Measurements from ENCODE around the gene MAML2.

The MAML2 gene

DNA sequence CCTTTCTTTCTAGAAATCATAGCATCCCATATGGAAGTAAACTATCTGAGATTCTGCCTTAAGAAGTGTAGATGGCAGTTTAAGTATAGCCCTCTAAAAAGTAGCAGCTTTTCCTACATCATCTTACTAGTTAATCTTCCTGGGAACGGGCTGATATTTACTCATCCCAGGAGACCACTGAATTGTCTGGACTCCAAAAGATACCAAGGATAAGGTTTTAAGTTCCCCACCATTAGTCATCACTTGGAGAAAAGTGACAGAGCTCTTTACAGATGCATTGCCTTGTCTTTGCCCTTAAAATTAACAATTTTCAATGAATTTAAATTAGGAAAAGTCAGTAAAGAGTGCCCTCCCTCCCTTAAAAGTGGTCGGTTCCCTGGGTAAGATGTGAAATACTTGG is 129.5 kb downstream of the MAML2 start:
- DNase-seq (ENCODE audit: insufficient read length, low spot score) (no peak), FAIRE-seq (no peak)
- TF ChIP-seq, protein P1, sequence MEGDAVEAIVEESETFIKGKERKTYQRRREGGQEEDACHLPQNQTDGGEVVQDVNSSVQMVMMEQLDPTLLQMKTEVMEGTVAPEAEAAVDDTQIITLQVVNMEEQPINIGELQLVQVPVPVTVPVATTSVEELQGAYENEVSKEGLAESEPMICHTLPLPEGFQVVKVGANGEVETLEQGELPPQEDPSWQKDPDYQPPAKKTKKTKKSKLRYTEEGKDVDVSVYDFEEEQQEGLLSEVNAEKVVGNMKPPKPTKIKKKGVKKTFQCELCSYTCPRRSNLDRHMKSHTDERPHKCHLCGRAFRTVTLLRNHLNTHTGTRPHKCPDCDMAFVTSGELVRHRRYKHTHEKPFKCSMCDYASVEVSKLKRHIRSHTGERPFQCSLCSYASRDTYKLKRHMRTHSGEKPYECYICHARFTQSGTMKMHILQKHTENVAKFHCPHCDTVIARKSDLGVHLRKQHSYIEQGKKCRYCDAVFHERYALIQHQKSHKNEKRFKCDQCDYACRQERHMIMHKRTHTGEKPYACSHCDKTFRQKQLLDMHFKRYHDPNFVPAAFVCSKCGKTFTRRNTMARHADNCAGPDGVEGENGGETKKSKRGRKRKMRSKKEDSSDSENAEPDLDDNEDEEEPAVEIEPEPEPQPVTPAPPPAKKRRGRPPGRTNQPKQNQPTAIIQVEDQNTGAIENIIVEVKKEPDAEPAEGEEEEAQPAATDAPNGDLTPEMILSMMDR (IDR thresholded peaks at IDR 0.05; ENCODE audit: insufficient read depth, missing control alignments), result no peak

DNA sequence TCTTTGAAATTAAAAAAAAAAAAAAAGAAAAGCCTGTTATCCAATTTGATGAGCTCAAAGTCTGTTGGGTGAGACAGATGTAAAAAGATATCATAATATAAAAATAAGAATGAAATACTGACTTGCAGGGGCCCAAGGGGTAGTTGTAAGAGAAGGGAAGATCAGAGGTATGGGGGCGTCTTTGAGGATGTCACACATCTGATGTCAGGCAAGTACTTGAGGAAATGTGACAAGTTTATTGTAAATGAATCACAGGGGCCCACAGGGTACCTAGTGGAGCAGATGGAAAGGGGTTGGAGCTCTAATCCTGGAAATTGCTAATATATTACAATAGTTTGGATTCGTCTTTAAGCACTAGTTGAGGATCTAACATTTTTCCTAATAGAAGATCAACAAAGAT is 131.6 kb downstream of the MAML2 start:
- TF ChIP-seq, protein P1 (IDR thresholded peaks at IDR 0.05; ENCODE audit: insufficient read depth, missing control alignments), result no peak
- no peak for FAIRE-seq
- DNase-seq (ENCODE audit: insufficient read length, low spot score), result no peak

DNA sequence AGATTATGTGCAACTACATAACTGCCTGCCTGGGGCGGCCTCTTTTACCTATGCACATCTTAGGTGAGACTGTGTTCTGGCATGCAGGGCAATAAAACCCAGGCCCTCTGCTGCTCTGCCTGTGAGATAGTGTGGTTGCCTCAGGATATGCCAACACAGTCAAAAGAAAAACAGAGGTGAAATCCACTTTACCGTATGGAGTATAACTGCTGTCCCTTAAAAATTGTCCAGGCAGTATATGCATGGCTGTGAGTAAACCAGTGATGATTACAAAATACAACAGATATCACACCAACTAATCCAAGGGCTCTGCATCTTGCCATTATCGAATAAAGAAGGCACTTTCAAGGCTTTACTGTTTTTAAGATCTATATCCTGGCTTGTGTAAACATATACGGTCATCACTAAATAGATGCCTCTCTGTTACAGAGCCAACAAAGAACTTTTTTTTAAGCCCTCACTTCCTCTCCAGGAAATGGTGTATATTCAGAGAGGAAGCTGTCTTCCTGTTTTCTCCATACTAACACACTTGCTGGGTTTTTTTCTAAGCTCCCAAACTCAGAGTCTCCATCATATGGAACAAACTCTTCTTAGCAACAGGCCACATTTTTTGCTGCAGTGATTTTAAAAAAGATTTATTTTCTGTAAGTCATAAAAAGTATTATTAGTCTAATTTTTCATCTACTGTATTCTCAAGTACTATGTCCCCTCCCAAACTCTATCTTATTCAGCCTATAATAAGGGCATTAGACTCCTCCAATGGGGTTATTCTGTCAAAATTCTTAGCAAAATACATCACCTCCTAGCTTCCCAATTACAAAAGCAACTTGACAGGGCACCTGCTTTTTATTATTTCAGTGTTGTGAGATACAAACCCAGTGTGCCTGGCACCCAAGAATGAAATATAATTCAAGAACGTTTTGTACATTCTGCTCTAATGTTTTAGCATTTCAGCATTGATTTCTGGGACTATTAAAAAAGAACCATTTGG is 135.2 kb downstream of the MAML2 start:
- no peak for DNase-seq (ENCODE audit: insufficient read length, low spot score)
- no peak for FAIRE-seq
- TF ChIP-seq, protein P1 (IDR thresholded peaks at IDR 0.05; ENCODE audit: insufficient read depth, missing control alignments), result no peak

DNA sequence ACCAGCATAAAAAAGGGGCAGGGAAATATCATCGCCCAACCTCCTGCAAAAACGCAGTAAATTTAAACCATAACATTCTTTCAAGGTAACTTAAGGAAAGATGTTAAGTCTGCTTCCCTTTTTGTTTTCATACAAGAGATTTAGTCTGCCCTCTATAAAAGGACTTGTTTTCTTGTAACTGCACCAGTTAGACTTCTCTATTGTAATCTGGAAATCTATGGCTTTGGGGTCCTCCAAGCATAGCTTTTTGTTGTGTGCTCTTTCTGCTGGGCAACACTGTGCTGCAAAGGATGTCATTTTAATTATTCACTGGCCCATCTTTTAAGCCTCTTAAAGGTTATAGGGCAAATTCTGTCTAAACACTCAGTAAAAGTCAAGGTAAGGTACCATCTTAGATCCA is 136.0 kb downstream of the MAML2 start:
- TF ChIP-seq, protein P1 (IDR thresholded peaks at IDR 0.05; ENCODE audit: insufficient read depth, missing control alignments), result no peak
- no peak for FAIRE-seq
- no peak for DNase-seq (ENCODE audit: insufficient read length, low spot score)

DNA sequence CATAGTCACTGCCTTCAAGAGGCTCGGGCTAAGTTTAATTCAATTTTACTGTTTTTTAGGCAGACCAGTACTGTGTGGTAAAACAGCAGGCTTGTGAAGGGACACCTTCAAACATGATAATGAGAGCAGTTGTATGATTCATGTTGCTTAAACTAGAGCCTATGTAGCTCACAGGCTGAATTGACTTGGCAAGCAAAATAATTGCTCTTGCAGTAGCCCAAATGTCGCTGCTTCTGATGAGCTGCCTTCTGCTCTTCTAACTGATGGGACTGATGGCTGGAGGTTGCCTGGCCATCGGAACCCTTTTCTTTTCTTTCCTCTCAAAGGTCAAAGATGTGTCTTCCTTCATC is 137.6 kb downstream of the MAML2 start:
- DNase-seq (ENCODE audit: insufficient read length, low spot score), result no peak
- FAIRE-seq, result no peak
- TF ChIP-seq, protein P1 (IDR thresholded peaks at IDR 0.05; ENCODE audit: insufficient read depth, missing control alignments), result no peak

DNA sequence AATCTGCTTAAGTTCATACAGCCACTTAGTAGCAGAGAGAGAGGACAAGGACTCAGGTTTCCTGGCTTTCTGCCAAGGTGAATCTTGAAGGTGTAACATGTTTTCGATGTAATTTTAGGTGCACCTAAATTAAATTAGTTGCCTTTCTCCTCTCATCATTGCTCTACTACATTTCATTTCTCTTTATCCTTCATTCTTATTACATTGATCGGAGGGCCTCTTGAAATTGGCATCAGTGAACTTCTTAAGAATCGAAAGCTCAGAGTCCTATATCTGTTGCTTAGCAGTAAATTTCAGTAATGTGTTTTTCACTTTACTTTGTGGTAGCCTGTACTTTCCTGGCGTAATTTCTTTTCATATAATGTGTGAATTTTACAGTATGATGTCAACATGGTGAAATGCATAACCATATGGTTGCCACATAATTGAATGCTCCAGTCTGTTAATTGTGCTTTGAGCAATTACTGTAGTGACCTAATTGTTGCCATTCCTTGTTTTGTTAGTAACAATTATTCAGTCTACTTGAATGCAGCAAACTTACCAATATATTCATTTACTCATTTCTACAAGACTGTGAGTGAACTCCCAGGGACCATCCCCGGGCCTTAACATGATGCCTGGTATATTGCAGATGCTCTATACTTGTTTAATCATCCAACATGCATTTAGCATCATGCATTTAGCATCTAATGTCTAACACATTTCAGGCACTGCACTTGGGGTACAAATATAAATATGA is 138.1 kb downstream of the MAML2 start:
- TF ChIP-seq, protein P1 (IDR thresholded peaks at IDR 0.05; ENCODE audit: insufficient read depth, missing control alignments), result no peak
- DNase-seq (ENCODE audit: insufficient read length, low spot score), result no peak
- no peak for FAIRE-seq

DNA sequence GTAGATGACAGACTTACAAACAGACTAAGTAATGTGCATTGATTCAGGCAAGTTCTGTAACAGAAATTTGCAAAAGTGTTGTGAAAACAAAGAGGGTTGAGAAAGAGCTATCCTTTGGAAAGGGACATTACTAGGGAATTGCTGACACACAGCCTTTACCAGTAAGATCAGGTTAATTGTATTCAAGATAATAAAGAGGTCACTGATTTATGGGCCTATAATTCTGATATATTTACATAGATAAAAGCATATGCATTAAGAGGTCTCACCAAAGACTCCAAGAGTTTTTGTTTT is 138.7 kb downstream of the MAML2 start:
- no peak for FAIRE-seq
- TF ChIP-seq, protein P1 (IDR thresholded peaks at IDR 0.05; ENCODE audit: insufficient read depth, missing control alignments), result no peak
- DNase-seq (ENCODE audit: insufficient read length, low spot score), result no peak
